Kidney (tissue), 14 donors: ENCODE measurements around the gene ATG13. TPM values are rescaled to one million over a fixed set of nuclear protein-coding genes. Genes with fewer than 3 reads are reported as not detected.

Experiments
- DNase-seq, 5 donors: peaks; one replicate each; pipeline ENCODE4 v3.0.0-alpha.2; 2013 to 2020
- FAIRE-seq: peaks from 2 replicates; lab custom pipeline; 2012; peaks lifted over from hg19 to GRCh38; lab: Jason Lieb, UNC
- H3K27ac ChIP-seq, 2 donors: one replicate each; pipeline ENCODE4 v1.7.0; 2013; ENCODE audit warnings: low read depth in 2 of 2, low read length in 2 of 2, inconsistent platforms in 1 of 2
- H3K27me3 ChIP-seq: one replicate; pipeline ENCODE4 v1.7.1; 2013; ENCODE audit warnings: low read length, inconsistent platforms; ENCODE audit not compliant: control insufficient read depth, insufficient read depth
- H3K36me3 ChIP-seq, 3 donors: one replicate each; pipeline versions ENCODE4 v1.7.0 to v1.7.1; 2013; ENCODE audit warnings: low read length in 3 of 3, control low read depth in 1 of 3, inconsistent platforms in 1 of 3; ENCODE audit not compliant: insufficient read depth in 3 of 3, control insufficient read depth in 2 of 3
- H3K4me1 ChIP-seq, 3 donors: one replicate each; pipeline versions ENCODE4 v1.7.0 to v1.7.1; 2013; ENCODE audit warnings: low read length in 3 of 3, inconsistent platforms in 1 of 3, low read depth in 1 of 3; ENCODE audit not compliant: control insufficient read depth in 2 of 3, insufficient read depth in 2 of 3
- H3K4me3 ChIP-seq, 3 donors: one replicate each; pipeline versions ENCODE4 v1.7.0 to v1.8.1; 2013; ENCODE audit warnings: low read length in 3 of 3, control low read depth in 1 of 3, inconsistent platforms in 1 of 3
- H3K9ac ChIP-seq, 3 donors: one replicate each; pipeline versions ENCODE4 v1.7.0 to v1.7.1; 2013; ENCODE audit warnings: low read length in 3 of 3, control low read depth in 1 of 3, inconsistent platforms in 1 of 3
- H3K9me3 ChIP-seq, 3 donors: one replicate each; pipeline versions ENCODE4 v1.7.0 to v1.7.1; 2013; ENCODE audit warnings: low read length in 3 of 3, control low read depth in 1 of 3, inconsistent platforms in 1 of 3; ENCODE audit not compliant: control insufficient read depth in 2 of 3, insufficient read depth in 1 of 3
- intact Hi-C: fragments of 100-400 bp; cut with DNase I; formaldehyde crosslinking; loops from one replicate; pipeline ENCODE4 v1.11.1; 2022
- polyA plus RNA-seq: library from polyadenylated mRNA; stranded (reverse); fragments of 350-450 nt; fragmentation: Illumina TruSeq; extraction: RNeasy Lipid Tissue Mini Kit (QIAGEN cat#74804); gene quantifications from one replicate; pipeline ENCODE4 v1.2.3, GENCODE V29; 2014; ENCODE audit warnings: low read depth, low replicate concordance; ENCODE audit not compliant: insufficient read depth
- total RNA-seq: library from RNA; stranded (reverse); fragmentation: NEBNext Ultra II Directional; extraction: Animal tissue kit (Norgen Biotek cat#: 25700); gene quantifications from one replicate; pipeline ENCODE4 v1.2.1, GENCODE V29; 2021
- TF ChIP-seq, protein P1 (sequence below): IDR thresholded peaks from 3 replicates; pipeline ENCODE4 v1.5.1; 2012; ENCODE audit warnings: mild to moderate bottlenecking, moderate library complexity, borderline replicate concordance; ENCODE audit not compliant: insufficient read depth; ENCODE audit errors: extremely low read depth
- donor health status: control.
- donor health status: control.
- donor health status: control.
- donor health status: control.
- donor health status: control.
- donor health status: DM: yes; HTN: yes; CAD: no.
- donor health status: Normal renal cell carcinoma (clear cell type).

Gene ATG13
- total and polyA plus RNA-seq, 2 donors from 2014 or later: 40.1 to 73.5 TPM

DNA sequence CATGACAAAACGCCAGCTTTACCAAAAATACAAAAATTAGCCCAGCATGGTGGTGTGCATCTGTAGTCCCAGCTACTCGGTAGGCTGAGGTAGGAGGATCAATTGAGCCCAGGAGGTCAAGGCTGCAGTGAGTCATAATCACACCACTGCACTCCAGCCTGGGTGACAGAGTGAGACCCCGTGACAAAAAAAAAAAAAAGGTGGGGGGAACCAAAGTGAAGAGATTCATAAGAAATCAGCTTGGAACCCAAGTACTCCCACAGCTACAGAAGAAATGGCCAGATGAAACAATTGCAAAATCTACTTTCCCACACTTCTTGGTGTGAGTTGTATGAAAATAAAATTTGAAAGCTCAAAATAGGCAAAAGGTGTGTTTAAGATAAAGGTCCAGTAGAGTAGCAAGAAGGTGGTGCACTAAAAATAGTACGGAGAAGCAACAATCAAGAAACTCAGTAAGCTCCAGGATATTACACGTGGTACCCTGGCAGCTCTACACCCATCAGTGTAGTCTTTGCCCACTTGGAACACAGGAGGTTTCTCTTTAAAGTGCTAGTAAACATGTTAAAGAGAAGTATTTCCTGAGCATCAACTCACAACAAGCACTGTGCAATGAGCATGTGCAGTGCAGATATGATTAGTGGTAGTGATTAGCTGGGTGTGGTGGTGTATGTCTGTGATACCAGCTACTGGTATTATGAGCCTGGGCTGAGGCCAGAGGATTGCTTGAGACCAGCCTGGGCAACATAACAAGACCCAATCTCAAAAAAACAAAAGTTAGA lies 5.6 kb upstream of the ATG13 start:
- Histone ChIP-seq H3K4me3 (no peak overlapping the region), H3K36me3 (no peaks in the 10 kb centered on the region), H3K9me3 (no peaks in the 10 kb centered on the region), H3K9ac (no peak overlapping the region), H3K27me3 (no peaks in the 10 kb centered on the region), H3K4me1 (peaks cover 0 to 10% (median 4%) of the 10 kb centered on the region in 3 donors), H3K27ac (no peak overlapping the region)
- TF ChIP-seq, protein P1, sequence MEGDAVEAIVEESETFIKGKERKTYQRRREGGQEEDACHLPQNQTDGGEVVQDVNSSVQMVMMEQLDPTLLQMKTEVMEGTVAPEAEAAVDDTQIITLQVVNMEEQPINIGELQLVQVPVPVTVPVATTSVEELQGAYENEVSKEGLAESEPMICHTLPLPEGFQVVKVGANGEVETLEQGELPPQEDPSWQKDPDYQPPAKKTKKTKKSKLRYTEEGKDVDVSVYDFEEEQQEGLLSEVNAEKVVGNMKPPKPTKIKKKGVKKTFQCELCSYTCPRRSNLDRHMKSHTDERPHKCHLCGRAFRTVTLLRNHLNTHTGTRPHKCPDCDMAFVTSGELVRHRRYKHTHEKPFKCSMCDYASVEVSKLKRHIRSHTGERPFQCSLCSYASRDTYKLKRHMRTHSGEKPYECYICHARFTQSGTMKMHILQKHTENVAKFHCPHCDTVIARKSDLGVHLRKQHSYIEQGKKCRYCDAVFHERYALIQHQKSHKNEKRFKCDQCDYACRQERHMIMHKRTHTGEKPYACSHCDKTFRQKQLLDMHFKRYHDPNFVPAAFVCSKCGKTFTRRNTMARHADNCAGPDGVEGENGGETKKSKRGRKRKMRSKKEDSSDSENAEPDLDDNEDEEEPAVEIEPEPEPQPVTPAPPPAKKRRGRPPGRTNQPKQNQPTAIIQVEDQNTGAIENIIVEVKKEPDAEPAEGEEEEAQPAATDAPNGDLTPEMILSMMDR: no peak
- FAIRE-seq: no peak
- intact Hi-C loops: no loop called here
- no peak for DNase-seq

DNA sequence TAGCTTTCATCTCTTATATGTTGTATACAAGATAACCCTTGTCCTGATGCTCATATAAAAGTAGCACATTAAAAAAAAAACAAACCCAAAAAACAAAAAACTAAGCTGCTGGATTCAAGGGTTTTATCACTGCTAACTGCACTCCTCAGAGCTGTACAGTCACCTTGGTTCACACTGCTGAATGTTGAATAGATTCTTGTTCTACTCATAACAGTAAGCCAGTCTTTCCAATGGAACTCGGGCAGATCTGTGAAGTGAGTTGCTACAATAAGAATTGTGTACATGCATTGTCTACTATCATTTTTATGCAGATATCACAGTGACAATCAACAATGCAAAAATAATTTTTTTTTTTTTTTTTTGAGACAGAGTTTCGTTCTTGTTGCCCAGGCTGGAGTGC lies 5.0 kb upstream of the ATG13 start:
- Histone ChIP-seq H3K9me3 (no peaks in the 10 kb centered on the region), H3K36me3 (no peaks in the 10 kb centered on the region), H3K27me3 (no peaks in the 10 kb centered on the region), H3K4me3 (no peak overlapping the region), H3K9ac (no peak overlapping the region), H3K4me1 (peaks cover 0 to 12% (median 4%) of the 10 kb centered on the region in 3 donors), H3K27ac (no peak overlapping the region)
- intact Hi-C loops: no loop called here
- FAIRE-seq (no peak), DNase-seq (no peak)
- TF ChIP-seq, protein P1: no peak

DNA sequence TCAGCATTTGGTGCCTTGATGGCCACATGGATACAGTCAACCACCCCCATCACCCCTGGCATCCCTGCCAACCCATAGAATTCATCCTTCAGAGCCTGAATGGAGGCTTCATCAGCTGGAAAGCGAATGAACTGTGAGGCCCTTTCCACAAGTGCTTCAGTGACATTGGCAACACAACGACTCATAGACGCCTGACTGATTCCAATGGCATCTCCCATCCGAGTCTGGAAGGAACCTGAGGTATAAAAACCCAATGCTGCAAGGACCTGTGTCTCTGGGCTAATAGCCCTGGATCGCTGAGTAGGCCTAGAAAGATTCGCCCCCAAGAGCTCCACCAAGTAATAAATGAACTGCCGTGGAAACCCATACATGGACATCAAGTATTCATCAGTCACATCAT lies 1.6 kb upstream of the ATG13 start:
- H3K9me3 ChIP-seq: no peaks in the 10 kb centered on the region
- no peaks in the 10 kb centered on the region for H3K27me3 ChIP-seq
- H3K27ac ChIP-seq: no peak overlapping the region
- DNase-seq (no peak), FAIRE-seq (no peak)
- peaks cover 0 to 15% (median 9%) of the 10 kb centered on the region in 3 donors for H3K4me1 ChIP-seq
- no peak overlapping the region for H3K9ac ChIP-seq
- no peak overlapping the region for H3K4me3 ChIP-seq
- TF ChIP-seq, protein P1: no peak
- intact Hi-C loops: no loop called here
- no peaks in the 10 kb centered on the region for H3K36me3 ChIP-seq
